ES-I3 (cell line): ENCODE results near the gene SLC35F3.
"Not testable (repeated sequence)": the region's sequence is repeated elsewhere in the genome, so short reads cannot be mapped to it uniquely, and the experiment has no call there.

Experiments used
- H3K36me3 ChIP-seq: 2 replicates; pipeline ENCODE4 v1.6.1; 2013; ENCODE audit warnings: mild to moderate bottlenecking, low read length, control low read depth, moderate library complexity; ENCODE audit not compliant: insufficient read depth
- H3K4me1 ChIP-seq: 2 replicates; pipeline ENCODE4 v1.6.1; 2013; ENCODE audit warnings: mild to moderate bottlenecking, control low read depth, low read length; ENCODE audit not compliant: insufficient read depth
- H3K9ac ChIP-seq: 2 replicates; pipeline ENCODE4 v1.6.1; 2013; ENCODE audit warnings: low read depth, mild to moderate bottlenecking, low read length, moderate library complexity
- H3K9me3 ChIP-seq: 2 replicates; pipeline ENCODE4 v1.6.1; 2013; ENCODE audit warnings: mild to moderate bottlenecking, low read length, moderate library complexity; ENCODE audit not compliant: control insufficient read depth, insufficient read depth

SLC35F3 gene

DNA sequence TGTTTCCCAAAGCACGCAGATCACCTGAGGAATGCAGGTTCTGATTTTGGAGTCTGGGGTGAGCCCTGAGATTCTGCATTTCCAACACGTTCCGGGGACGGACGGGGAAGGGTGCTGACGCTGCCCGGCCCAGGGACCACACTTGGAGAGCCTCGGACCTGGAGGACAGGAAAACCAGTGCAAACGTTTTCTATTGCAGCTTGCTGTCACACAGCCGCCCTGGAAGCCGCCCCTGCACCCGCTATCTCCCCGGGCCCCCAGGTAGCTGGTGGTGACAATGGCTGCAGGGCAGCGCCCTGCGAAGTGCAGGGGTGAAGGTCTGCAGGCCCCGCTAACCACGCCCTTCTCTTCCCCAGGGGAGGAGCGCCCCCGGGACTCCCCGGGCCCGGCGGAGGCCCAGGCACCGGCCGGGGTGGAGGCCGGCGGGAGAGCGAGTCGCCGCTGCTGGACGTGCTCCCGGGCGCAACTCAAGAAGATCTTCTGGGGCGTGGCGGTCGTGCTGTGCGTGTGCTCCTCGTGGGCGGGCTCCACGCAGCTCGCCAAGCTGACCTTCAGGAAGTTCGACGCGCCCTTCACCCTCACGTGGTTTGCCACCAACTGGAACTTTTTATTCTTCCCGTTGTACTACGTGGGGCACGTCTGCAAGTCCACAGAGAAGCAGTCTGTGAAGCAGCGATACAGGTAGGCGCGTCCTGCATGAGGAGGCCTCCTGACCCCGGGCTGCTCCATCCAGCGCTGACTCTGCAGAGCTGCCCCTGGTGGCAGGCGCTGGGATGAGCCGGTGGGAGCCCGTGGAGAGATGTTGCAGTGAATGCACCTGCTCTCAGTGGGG, 326.8 kb downstream of the SLC35F3 start:
- H3K4me1 ChIP-seq: peaks cover 13% of the 10 kb centered on the region
- no peaks in the 10 kb centered on the region for H3K9me3 ChIP-seq
- H3K9ac ChIP-seq: no peak overlapping the region; the same call in 1 of the 2 replicates
- H3K36me3 ChIP-seq: no peaks in the 10 kb centered on the region

DNA sequence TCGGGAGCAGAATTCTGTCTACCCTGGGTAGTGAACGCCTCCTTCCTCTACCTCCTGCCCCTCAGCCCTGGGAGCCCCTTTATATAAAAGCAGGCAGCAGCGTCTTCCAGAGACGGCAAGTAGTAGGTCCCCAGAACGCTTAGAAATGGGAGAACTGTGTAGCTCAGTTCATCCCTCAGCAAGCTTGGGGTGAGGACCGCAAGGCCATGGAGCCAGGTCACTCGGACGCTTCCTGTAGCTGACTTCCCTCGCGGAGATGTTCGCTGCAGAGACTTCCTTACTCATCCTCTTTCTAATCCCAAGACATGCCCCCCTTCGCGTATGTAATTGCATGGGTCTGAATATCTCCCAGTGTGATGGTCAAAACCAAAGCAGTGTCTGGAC, 327.4 kb downstream of the SLC35F3 start:
- Histone ChIP-seq H3K4me1 (peaks cover 8% of the 10 kb centered on the region), H3K9ac (no peak overlapping the region), H3K36me3 (no peaks in the 10 kb centered on the region), H3K9me3 (no peaks in the 10 kb centered on the region)

DNA sequence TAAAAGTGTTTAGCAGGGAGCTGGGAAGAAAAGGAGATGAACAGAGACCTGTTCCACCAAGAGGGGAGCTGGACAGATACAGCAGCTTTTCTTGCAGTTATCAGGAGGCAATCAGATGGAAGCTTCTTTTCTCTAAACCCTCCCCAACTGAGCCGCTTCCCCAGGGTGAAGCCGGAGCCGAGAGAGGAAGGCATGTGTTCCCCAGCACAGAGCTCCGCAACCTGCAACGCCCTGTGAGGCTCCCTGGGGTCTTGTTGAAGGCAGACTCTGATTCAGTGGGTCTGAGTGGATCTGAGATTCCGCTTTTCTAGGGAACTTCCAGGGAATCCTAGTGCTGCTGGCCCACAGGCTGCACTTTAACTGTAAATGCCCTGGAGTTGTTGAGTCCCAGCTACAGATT, 329.7 kb downstream of the SLC35F3 start:
- Histone ChIP-seq H3K9me3 (no peaks in the 10 kb centered on the region), H3K36me3 (no peaks in the 10 kb centered on the region), H3K4me1 (peaks cover 5% of the 10 kb centered on the region; the same call in 1 of the 2 replicates), H3K9ac (no peak overlapping the region)

DNA sequence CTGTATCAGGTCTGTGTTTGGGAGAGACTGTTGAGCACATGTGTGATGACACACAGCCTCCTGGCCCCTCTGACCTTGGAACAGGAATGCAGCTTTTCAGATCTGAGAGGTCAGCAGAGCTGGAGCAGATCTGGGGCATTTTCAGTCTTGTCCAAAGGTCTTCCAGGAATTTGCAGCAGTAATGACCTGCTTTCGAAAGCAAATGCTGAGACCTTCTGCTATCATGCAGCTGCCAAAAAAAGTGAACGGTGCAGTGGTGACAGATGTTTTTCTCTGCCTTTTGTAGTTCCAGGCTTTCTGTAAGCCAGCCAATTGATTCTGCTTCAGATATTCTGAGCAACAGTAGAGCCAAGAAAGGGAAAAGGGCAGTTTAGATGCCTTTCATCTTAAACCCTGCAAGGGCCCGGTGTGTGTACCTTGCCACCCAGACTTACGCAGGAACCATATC, 331.0 kb downstream of the SLC35F3 start:
- Histone ChIP-seq H3K9me3 (no peaks in the 10 kb centered on the region), H3K36me3 (no peaks in the 10 kb centered on the region), H3K9ac (no peak overlapping the region), H3K4me1 (peaks cover 4% of the 10 kb centered on the region; the same call in 1 of the 2 replicates)

DNA sequence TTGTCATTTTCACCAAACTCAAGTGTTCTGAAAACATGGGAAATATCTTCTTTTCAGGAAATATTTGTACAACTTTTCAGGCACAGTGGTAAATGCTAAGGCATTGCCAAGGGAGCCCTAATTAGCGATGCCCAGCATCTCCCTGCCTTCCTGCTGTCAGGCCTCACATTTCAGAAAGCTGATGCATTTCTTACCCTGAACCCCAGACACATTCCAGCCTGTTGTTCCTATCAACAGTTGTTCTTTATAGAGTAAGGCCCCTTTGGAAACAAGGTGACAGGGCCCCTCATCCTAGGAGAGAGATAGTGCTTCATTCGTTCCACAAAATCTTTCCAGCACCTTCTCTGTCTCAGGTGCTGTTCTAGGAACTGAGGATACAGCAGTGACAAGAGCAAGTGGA, 332.9 kb downstream of the SLC35F3 start:
- no peak overlapping the region for H3K9ac ChIP-seq
- no peaks in the 10 kb centered on the region for H3K36me3 ChIP-seq
- no peaks in the 10 kb centered on the region for H3K4me1 ChIP-seq
- no peaks in the 10 kb centered on the region for H3K9me3 ChIP-seq

DNA sequence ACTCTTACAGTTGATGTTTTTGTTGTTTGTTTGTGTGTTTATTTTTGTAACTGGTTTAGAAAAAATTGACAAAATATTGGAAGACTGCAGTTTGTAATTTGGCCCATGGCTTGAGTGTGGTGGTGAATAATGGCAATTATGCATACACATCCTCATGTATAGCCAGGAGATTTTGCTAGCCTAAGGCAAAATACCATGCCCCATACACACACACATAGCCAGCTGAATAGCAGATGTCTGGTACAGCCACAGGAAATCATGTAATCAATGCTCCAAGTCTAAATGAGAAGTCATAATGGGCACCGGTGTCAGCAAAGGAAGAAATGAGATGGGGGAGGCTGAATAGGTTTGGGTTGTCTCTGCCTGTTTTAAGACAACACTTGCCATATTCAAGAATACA, 333.6 kb downstream of the SLC35F3 start:
- Histone ChIP-seq H3K36me3 (no peaks in the 10 kb centered on the region), H3K4me1 (no peaks in the 10 kb centered on the region), H3K9me3 (no peaks in the 10 kb centered on the region), H3K9ac (no peak overlapping the region)

DNA sequence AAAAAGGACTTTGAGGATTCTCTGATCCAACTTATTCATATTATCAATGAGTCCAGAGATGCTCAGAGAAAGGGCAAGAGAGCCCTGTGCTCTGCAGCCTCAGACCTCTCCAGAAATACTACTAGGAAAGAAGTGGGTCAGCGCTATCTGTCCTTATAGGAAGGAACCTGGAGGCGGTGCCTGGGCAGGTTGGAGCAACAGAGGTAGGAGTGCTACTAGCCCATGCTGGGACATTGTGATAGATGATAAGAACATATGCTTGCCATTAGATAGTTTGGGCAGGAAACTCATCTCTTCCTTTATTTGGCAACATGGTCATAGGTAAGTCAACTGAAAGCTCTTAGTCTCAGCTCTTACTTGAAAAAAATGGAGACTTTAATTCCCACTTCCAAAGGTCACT, 335.0 kb downstream of the SLC35F3 start:
- no peaks in the 10 kb centered on the region for H3K9me3 ChIP-seq
- H3K36me3 ChIP-seq: no peaks in the 10 kb centered on the region
- no peak overlapping the region for H3K9ac ChIP-seq
- H3K4me1 ChIP-seq: no peaks in the 10 kb centered on the region

DNA sequence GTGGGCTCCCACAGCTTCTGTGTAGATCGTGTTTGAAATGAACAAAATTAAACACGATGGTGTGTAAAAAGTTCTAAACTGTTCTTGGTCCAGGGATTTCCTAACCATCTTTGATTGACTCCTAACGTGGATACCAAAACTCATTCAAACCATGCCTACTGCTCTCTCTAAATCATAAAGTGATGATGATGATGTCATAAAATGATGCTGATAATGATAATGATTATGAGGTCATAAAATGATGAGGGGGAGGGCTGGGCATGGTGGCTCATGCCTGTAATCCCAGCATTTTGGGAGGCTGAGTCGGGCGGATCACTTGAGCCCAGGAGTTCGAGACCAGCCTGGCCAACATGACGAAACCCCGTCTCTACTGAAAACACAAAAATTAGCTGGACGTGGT, 335.5 kb downstream of the SLC35F3 start:
- Histone ChIP-seq H3K9ac (no peak overlapping the region), H3K9me3 (no peaks in the 10 kb centered on the region), H3K36me3 (no peaks in the 10 kb centered on the region), H3K4me1 (no peaks in the 10 kb centered on the region)

DNA sequence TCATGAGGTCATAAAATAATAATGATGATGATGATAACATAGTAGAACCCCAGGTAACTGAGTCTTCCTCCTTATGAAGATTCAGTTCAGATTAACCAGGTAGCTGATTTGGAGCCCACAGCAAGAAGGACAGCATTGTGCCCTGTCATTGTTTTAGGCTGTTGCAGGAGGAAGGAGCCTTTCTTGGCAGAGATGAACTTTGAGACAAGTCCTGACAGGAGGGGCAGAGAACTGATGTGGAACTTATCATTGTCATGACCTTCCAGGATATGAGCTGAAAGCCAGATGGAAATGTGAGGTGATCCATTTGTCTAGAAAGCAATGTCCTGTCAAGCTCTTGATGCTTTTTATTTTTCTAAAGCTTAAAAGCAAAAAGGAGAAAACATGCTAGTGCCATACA, 336.2 kb downstream of the SLC35F3 start:
- Histone ChIP-seq H3K9ac (no peak overlapping the region), H3K4me1 (no peaks in the 10 kb centered on the region), H3K36me3 (no peaks in the 10 kb centered on the region), H3K9me3 (no peaks in the 10 kb centered on the region)

DNA sequence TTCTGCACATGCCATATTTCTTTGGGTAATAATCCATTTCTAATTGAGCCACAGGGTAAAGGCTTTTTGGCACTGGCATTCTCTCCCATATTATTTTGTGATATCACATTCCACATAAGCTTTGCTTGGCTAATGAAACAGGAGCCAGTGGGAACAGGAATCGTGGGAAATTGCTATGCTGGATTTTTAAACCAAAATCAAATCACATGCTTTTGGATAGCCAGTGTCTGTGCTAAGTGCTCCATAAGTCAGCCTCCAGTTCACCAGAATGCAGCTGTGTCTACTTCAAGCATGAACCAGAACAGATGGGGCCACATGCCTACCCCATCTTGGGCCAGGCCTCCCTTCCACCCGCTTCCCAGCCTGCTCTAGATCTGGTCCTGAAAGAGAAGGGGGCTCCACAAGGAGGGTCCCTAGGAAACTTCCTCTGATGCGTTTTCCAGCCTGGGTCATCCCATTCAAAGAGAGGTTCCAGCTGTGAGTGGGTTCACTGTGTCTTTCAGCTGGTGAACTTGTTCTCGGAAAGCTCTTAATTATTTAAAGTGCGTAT, 337.5 kb downstream of the SLC35F3 start:
- Histone ChIP-seq H3K9ac (no peak overlapping the region), H3K9me3 (no peaks in the 10 kb centered on the region), H3K36me3 (no peaks in the 10 kb centered on the region), H3K4me1 (no peaks in the 10 kb centered on the region)

DNA sequence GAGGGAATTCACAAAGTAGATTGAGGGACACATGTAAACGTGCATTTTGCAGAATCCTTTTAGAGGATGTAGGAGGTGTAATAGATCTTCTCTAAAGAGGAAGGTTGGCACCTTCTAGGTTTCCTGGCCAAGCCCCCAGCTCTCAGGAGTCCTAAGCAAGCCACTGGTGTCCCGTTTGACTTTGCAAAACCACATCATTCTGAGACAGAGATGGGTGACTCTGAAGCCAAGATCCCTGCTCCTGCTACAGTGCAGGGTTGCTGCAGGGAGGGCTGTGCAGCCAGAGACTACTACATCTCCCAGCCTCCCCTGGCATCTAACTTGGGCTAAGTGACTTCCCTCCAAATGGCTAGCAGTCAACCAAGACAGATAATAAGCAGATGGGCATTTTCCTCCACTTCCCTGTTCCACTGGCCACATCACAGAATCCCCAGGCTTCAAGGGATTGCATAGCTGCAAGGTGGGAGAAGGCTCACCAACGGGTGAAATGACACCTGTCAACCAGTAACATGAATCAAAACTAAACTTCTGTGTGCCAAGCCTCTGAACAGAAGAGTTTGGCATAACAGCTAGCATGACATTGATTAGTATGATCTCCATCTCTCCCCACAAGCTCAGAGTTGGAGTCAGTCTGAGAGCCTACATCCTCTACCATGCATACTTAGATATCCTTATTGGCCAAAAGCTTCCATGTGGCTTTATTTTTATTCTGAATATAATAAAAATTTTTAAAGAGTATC, 339.2 kb downstream of the SLC35F3 start:
- Histone ChIP-seq H3K4me1 (no peaks in the 10 kb centered on the region), H3K9ac (no peak overlapping the region), H3K36me3 (no peaks in the 10 kb centered on the region), H3K9me3 (no peaks in the 10 kb centered on the region)

DNA sequence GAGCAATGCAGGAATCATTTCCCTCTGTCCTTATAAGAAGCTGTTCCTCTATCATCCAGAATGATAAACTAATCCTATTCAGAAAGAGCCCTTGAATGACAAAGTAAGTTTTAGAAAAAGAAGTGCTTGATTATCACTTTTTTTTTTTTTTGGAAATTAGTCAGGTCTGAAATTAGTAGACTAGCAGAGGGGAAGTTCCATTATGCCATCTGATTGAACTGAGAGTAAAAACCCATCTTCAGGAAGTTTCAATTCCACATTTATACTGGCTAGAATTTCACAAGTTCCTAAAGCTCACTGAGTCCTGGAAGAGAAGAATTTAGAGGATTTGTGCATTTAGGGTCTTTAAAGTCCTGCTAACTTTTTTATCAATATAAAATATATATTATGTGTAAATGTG, 340.0 kb downstream of the SLC35F3 start:
- no peak overlapping the region for H3K9ac ChIP-seq
- H3K9me3 ChIP-seq: no peaks in the 10 kb centered on the region
- H3K36me3 ChIP-seq: no peaks in the 10 kb centered on the region
- H3K4me1 ChIP-seq: no peaks in the 10 kb centered on the region

DNA sequence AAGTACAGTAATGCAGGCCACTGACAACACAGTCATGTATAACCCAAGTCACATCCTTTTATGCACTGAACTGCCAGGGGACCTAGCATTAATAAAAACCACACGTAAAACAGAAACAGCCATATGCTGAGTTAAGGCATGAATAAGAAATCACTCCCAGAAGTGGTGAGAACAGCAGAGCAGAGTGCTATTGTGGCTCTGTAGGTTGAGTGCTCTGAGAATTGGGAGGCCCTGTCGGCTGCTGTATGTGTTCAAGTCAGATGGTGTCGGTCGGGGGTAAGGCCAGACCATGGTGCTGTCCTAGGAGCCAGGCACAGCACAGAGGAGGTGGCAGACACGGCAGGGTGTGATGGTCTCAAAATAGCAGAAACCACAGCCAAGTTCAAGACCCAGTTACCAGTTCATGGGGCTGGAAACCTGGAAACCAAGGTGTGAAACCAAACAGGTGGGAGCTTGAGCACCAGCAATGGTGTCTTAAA, 342.2 kb downstream of the SLC35F3 start:
- no peak overlapping the region for H3K9ac ChIP-seq
- no peaks in the 10 kb centered on the region for H3K9me3 ChIP-seq
- peaks cover 6% of the 10 kb centered on the region; the same call in 1 of the 2 replicates for H3K4me1 ChIP-seq
- no peaks in the 10 kb centered on the region for H3K36me3 ChIP-seq

DNA sequence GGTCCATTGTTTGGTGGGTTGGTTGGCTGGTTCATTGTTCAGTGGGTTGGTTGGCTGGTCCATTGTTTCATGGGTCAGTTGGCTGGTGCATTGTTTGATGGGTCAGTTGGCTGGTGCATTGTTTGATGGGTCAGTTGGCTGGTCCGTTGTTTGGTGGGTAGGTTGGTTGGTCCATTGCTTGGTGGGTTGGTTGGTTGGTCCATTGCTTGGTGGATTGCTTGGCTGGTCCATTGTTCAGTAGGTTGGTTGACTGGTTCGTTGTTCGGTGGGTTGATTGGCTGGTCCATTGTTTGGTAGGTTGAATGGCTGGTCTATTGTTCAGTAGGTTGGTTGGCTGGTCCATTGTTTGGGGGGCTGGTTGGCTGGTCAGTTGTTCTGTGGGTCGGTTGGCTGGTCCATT, 343.3 kb downstream of the SLC35F3 start:
- not testable (repeated sequence) for H3K4me1 ChIP-seq, H3K9me3 ChIP-seq, H3K36me3 ChIP-seq

More for the DNA sequence above, 343.3 kb downstream of the SLC35F3 start:
- not testable (repeated sequence) for H3K9ac ChIP-seq
